T-cell (primary cell): ENCODE measurements around the gene EIF2S3. TPM values are rescaled to one million over a fixed set of nuclear protein-coding genes. Genes with fewer than 3 reads are reported as not detected.
A peak's percentile ranks its signal among the peaks of the same experiment; 100 is the strongest.

Source experiments
- ATAC-seq, 4 experiments: fragments of 200-7000 bp in 3 of 4; fragments of 150-1000 bp in 1 of 4; cut with Tn5 transposase; replicated peaks in 1 of 4; 1 replicate in 3 of 4; 2 replicates in 1 of 4; pipeline ENCODE4 v1.10.0; 2021; ENCODE audit warnings: moderate library complexity in 3 of 4, mild to moderate bottlenecking in 2 of 4, moderate number of reproducible peaks in 1 of 4
- CTCF ChIA-PET, 2 donors: fragments of 300-600 bp; sonication (Branson Sonifier 250); formaldehyde crosslinking; loops; one replicate each; lab custom pipeline; 2022; ENCODE audit warnings: antibody characterized with exemption in 2 of 2; lab: Charles Lee
- POLR2A ChIA-PET, 2 donors: fragments of 300-600 bp; sonication (Branson Sonifier 250); formaldehyde crosslinking; loops; one replicate each; lab custom pipeline; 2022; ENCODE audit warnings: antibody characterized with exemption in 2 of 2; lab: Charles Lee
- DNase-seq, 35 experiments: peaks; one replicate each; pipeline versions ENCODE4 v3.0.0 to v3.0.0-alpha.2; 2013 to 2023
- H3K27ac ChIP-seq: one replicate; pipeline ENCODE4 v1.5.1; 2013; ENCODE audit warnings: low read length
- H3K27me3 ChIP-seq, 2 experiments: replicated peaks in 1 of 2; 1 replicate in 1 of 2; 2 replicates in 1 of 2; pipeline versions ENCODE4 v1.6.1 to v1.7.0; 2013; ENCODE audit warnings: low read length in 1 of 2, mixed read lengths in 1 of 2; ENCODE audit not compliant: control insufficient read depth in 2 of 2, insufficient read depth in 2 of 2; ENCODE audit errors: extremely low read depth in 1 of 2
- H3K36me3 ChIP-seq, 2 donors: 1 replicate in 1 of 2; 2 replicates in 1 of 2; pipeline versions ENCODE4 v1.6.1 to v1.7.0; 2013; ENCODE audit warnings: low read length in 1 of 2; ENCODE audit not compliant: control insufficient read depth in 2 of 2, insufficient read depth in 1 of 2; ENCODE audit errors: extremely low read depth in 1 of 2
- H3K4me1 ChIP-seq, 2 experiments: 1 replicate in 1 of 2; 2 replicates in 1 of 2; pipeline versions ENCODE4 v1.6.1 to v1.7.0; 2013; ENCODE audit warnings: low read length in 2 of 2, mixed read lengths in 1 of 2; ENCODE audit not compliant: insufficient read depth in 2 of 2, control insufficient read depth in 1 of 2; ENCODE audit errors: extremely low read depth in 1 of 2
- H3K4me3 ChIP-seq, 2 donors: 1 replicate in 1 of 2; 2 replicates in 1 of 2; pipeline versions ENCODE4 v1.5.1 to v1.7.0; 2013; ENCODE audit warnings: mild to moderate bottlenecking in 2 of 2, low read length in 1 of 2, moderate library complexity in 1 of 2; ENCODE audit not compliant: control insufficient read depth in 1 of 2; ENCODE audit errors: extremely low read depth in 1 of 2
- H3K9me3 ChIP-seq: 2 replicates; pipeline ENCODE4 v1.7.0; 2013
- H3K27ac Mint-ChIP-seq, 2 donors: one replicate each; pipeline ENCODE4 v1.8.0; 2020 to 2021; ENCODE audit warnings: mild to moderate bottlenecking in 2 of 2, mixed read lengths in 2 of 2
- H3K27me3 Mint-ChIP-seq, 2 donors: one replicate each; pipeline ENCODE4 v1.8.0; 2021 to 2022; ENCODE audit warnings: mixed read lengths in 2 of 2
- H3K36me3 Mint-ChIP-seq: one replicate; pipeline ENCODE4 v1.8.0; 2021; ENCODE audit warnings: mixed read lengths
- H3K4me1 Mint-ChIP-seq, 3 donors: one replicate each; pipeline ENCODE4 v1.8.0; 2020 to 2022; ENCODE audit warnings: mixed read lengths in 3 of 3, mild to moderate bottlenecking in 1 of 3
- H3K4me3 Mint-ChIP-seq, 3 donors: one replicate each; pipeline ENCODE4 v1.8.0; 2020 to 2022; ENCODE audit warnings: mild to moderate bottlenecking in 3 of 3, mixed read lengths in 3 of 3, moderate library complexity in 3 of 3
- H3K9me3 Mint-ChIP-seq, 3 donors: one replicate each; pipeline ENCODE4 v1.8.0; 2020 to 2022; ENCODE audit warnings: mixed read lengths in 3 of 3
- WGBS: methylation state at CpG from one replicate; pipeline ENCODE4 v1.1.5; 2013; ENCODE audit warnings: missing lambda C conversion rate; ENCODE audit not compliant: insufficient coverage; 5-methylcytosine and 5-hydroxymethylcytosine counted together
- total RNA-seq, 35 experiments: library from RNA in 6 of 35; stranded (reverse) in 6 of 35; fragments of 120-200 nt in 1 of 35; gene quantifications; one replicate each; pipeline versions ENCODE4 v1.2.1 to v1.2.4 and lab custom pipeline; 2013 to 2026

Gene EIF2S3
- total RNA-seq, 5 donors from 2014 or later (not counting 1 experiment from before 2014, with no cell fraction given) = 180 to 309 (median 196) TPM

DNA sequence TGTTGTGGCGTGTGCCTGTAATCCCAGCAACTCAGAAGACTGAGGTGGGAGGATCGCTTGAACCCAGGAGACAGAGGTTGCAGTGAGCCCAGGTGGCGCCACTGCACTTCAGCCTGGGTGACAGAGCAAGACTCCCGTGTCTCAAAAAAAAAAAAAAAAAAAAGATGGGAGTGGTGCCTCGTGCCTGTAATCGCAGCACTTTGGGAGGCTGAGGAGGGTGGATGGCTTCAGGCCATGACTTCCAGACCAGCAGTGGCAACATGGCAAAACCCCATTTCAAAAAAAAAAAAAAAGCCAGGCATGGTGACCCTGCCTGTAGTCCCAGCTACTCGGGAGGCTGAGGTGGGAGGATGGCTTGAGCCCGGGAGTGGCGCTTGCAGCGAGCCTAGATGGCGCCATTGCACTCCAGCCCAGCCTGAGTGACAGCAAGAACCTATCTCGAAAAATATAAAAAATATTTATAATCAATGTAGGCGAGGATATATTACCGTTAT is 27.0 kb downstream of the EIF2S3 start:
- Mint-ChIP-seq H3K36me3 (peaks cover 6% of the 10 kb centered on the region), H3K4me3 (peak overlapping the region in 1 of 3 donors; percentile 6), H3K27ac (no peak overlapping the region), H3K9me3 (no peaks in the 10 kb centered on the region), H3K4me1 (peaks cover 6 to 10% (median 8%) of the 10 kb centered on the region in 3 donors), H3K27me3 (no peaks in the 10 kb centered on the region)
- H3K4me3 ChIP-seq = no peak overlapping the region
- no peaks in the 10 kb centered on the region for H3K9me3 ChIP-seq
- ATAC-seq (peak; percentile 61 to 85 (median 68)), DNase-seq (peak; percentile 9 to 66 (median 35))
- ChIA-PET CTCF (interaction anchor here (0.6 to 1.5 kb wide), 3 partner anchors 27 to 383 kb away, joined by 3 to 7 read pairs (median 6); partner anchors contain the start of genes EIF2S3 (in 1 of the 2) and PDK3 (in 1 of the 2)), POLR2A (no interaction called here)
- H3K27ac ChIP-seq = no peak overlapping the region
- no CpG with 5 or more reads among the region's 14 CpGs for WGBS
- H3K36me3 ChIP-seq = peaks cover 6% of the 10 kb centered on the region in 2 donors
- no peaks in the 10 kb centered on the region for H3K27me3 ChIP-seq
- no peaks in the 10 kb centered on the region for H3K4me1 ChIP-seq

- Histone ChIP-seq H3K36me3 (peaks cover 3 to 6% of the 10 kb centered on the region in 2 donors), H3K9me3 (no peaks in the 10 kb centered on the region), H3K27ac (no peak overlapping the region), H3K4me3 (no peak overlapping the region), H3K4me1 (no peaks in the 10 kb centered on the region), H3K27me3 (no peaks in the 10 kb centered on the region)
- Mint-ChIP-seq H3K4me1 (peaks cover 6 to 10% (median 8%) of the 10 kb centered on the region in 3 donors), H3K27me3 (no peaks in the 10 kb centered on the region), H3K36me3 (peaks cover 5% of the 10 kb centered on the region), H3K27ac (no peak overlapping the region), H3K4me3 (no peak overlapping the region), H3K9me3 (no peaks in the 10 kb centered on the region)
- ATAC-seq = no peak
- ChIA-PET POLR2A (no interaction called here), CTCF (interaction anchor here (0.6 to 1.5 kb wide), 3 partner anchors 24 to 383 kb away, joined by 3 to 6 read pairs (median 4); partner anchors contain the start of genes EIF2S3 (in 1 of the 2) and PDK3 (in 1 of the 2))
- WGBS = no CpG with 5 or more reads among the region's 2 CpGs
- no peak for DNase-seq
Measured at GRCh38 chrX:24082447-24082846, 27.7 kb downstream of the EIF2S3 start.

GRCh38 chrX:24085101-24085500 is 30.3 kb downstream of the EIF2S3 start:
- Mint-ChIP-seq H3K27me3 (no peaks in the 10 kb centered on the region), H3K27ac (no peak overlapping the region), H3K9me3 (no peaks in the 10 kb centered on the region), H3K4me3 (no peak overlapping the region), H3K4me1 (peaks cover 6 to 10% (median 8%) of the 10 kb centered on the region in 3 donors), H3K36me3 (no peaks in the 10 kb centered on the region)
- H3K4me1 ChIP-seq = no peaks in the 10 kb centered on the region
- no peak overlapping the region for H3K4me3 ChIP-seq
- H3K27ac ChIP-seq = no peak overlapping the region
- H3K9me3 ChIP-seq = no peaks in the 10 kb centered on the region
- no peaks in the 10 kb centered on the region for H3K27me3 ChIP-seq
- no peaks in the 10 kb centered on the region for H3K36me3 ChIP-seq
- ChIA-PET CTCF (no interaction called here), POLR2A (interaction anchor here (0.6 kb wide), 3 partner anchors 10 to 162 kb away, joined by 4 to 6 read pairs (median 5); no protein-coding TSS in a partner anchor)
- no peak for DNase-seq
- WGBS = no CpG with 5 or more reads among the region's 6 CpGs
- ATAC-seq = no peak

DNA sequence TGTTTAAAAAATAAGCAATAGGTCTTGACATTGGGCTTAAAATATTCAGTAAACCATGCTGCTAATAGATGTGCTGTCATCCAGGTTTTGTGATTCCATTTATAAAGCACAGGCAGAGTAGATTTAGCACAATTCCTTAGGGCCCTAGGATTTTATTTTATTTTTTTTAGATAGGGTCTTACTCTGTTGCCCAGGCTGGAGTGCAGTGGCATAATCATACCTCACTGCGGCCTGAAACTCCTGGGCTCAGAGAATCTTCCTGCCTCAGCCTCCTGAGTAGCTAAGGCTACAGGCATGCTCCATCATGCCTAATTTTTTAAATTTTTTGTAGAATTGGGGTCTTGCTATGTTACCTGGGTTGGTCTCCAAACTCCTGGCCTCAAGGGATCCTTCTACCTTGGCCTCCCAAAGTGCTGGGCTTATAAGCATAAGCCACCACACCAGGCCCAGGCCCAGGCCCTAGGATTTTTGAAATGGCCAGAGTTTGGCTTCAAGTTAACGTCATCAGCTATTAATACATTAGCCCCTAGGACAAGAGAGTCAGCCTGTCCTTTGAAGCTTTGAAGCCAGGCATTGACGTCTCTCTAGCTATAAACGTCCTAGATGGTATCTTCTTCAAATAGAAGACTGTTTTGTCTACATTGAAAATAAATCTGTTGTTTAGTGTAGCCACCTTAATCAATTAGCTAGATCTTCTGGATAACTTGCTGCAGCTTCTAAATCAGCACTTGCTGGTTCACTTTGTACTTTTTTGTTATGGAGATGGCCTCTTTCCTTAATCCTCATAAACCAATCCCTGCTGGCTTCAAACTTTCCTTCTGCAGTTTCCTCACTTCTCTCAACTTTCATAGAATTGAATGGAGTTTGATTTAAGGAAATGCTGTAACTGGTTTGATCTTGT is 35.8 kb downstream of the EIF2S3 start:
- Histone ChIP-seq H3K4me3 (no peak overlapping the region), H3K36me3 (peaks cover 0 to 2% of the 10 kb centered on the region in 2 donors), H3K27ac (no peak overlapping the region), H3K9me3 (no peaks in the 10 kb centered on the region), H3K4me1 (no peaks in the 10 kb centered on the region), H3K27me3 (no peaks in the 10 kb centered on the region)
- H3K27ac Mint-ChIP-seq = no peak overlapping the region
- no peak overlapping the region for H3K4me3 Mint-ChIP-seq
- ChIA-PET POLR2A (interaction anchor here in 1 of 2 donors (0.7 kb wide), 1 partner anchor 295 kb away, joined by 3 read pairs; no protein-coding TSS in a partner anchor), CTCF (no interaction called here)
- no peaks in the 10 kb centered on the region for H3K36me3 Mint-ChIP-seq
- DNase-seq = no peak
- H3K4me1 Mint-ChIP-seq = no peaks in the 10 kb centered on the region
- WGBS = 100% methylated on average over 1 of the region's 4 CpGs
- H3K27me3 Mint-ChIP-seq = no peaks in the 10 kb centered on the region
- H3K9me3 Mint-ChIP-seq = no peaks in the 10 kb centered on the region
- ATAC-seq = no peak

GRCh38 chrX:24093746-24094145 is 39.0 kb downstream of the EIF2S3 start:
- no CpG with 5 or more reads among the region's 12 CpGs for WGBS
- H3K27ac ChIP-seq = no peak overlapping the region
- Mint-ChIP-seq H3K27ac (no peak overlapping the region), H3K4me3 (no peak overlapping the region), H3K9me3 (no peaks in the 10 kb centered on the region), H3K4me1 (no peaks in the 10 kb centered on the region), H3K27me3 (no peaks in the 10 kb centered on the region), H3K36me3 (no peaks in the 10 kb centered on the region)
- POLR2A ChIA-PET = no interaction called here
- no peak for ATAC-seq
- no peaks in the 10 kb centered on the region for H3K27me3 ChIP-seq
- CTCF ChIA-PET = no interaction called here
- H3K9me3 ChIP-seq = no peaks in the 10 kb centered on the region
- H3K36me3 ChIP-seq = peaks cover 0 to 2% of the 10 kb centered on the region in 2 donors
- no peak overlapping the region for H3K4me3 ChIP-seq
- no peak for DNase-seq
- no peaks in the 10 kb centered on the region for H3K4me1 ChIP-seq

GRCh38 chrX:24097741-24098260 is 43.0 kb downstream of the EIF2S3 start:
- H3K9me3 ChIP-seq = no peaks in the 10 kb centered on the region
- H3K27ac Mint-ChIP-seq = no peak overlapping the region
- H3K4me3 Mint-ChIP-seq = no peak overlapping the region
- H3K27ac ChIP-seq = no peak overlapping the region
- H3K27me3 Mint-ChIP-seq = no peaks in the 10 kb centered on the region
- no CpG with 5 or more reads among the region's 1 CpG for WGBS
- no peaks in the 10 kb centered on the region for H3K36me3 Mint-ChIP-seq
- no peaks in the 10 kb centered on the region for H3K9me3 Mint-ChIP-seq
- ChIA-PET CTCF (no interaction called here), POLR2A (no interaction called here)
- ATAC-seq = no peak
- H3K4me1 ChIP-seq = no peaks in the 10 kb centered on the region
- H3K4me1 Mint-ChIP-seq = peaks cover 0 to 16% (median 8%) of the 10 kb centered on the region in 3 donors
- H3K27me3 ChIP-seq = no peaks in the 10 kb centered on the region
- H3K36me3 ChIP-seq = peaks cover 0 to 2% of the 10 kb centered on the region in 2 donors
- no peak for DNase-seq
- H3K4me3 ChIP-seq = no peak overlapping the region
